Activated CD4-positive, alpha-beta T cell treated with anti-CD3 and anti-CD28 coated beads, Interleukin-2, amount 50 U/mL, for 24 hours (primary cell): ENCODE measurements around the gene PSMB5.

Experiments used
- DNase-seq, 2 donors: peaks; one replicate each; pipeline ENCODE4 v3.0.0-alpha.2; 2020; ENCODE audit warnings: low read depth in 1 of 2, low spot score in 1 of 2

Gene PSMB5

DNA sequence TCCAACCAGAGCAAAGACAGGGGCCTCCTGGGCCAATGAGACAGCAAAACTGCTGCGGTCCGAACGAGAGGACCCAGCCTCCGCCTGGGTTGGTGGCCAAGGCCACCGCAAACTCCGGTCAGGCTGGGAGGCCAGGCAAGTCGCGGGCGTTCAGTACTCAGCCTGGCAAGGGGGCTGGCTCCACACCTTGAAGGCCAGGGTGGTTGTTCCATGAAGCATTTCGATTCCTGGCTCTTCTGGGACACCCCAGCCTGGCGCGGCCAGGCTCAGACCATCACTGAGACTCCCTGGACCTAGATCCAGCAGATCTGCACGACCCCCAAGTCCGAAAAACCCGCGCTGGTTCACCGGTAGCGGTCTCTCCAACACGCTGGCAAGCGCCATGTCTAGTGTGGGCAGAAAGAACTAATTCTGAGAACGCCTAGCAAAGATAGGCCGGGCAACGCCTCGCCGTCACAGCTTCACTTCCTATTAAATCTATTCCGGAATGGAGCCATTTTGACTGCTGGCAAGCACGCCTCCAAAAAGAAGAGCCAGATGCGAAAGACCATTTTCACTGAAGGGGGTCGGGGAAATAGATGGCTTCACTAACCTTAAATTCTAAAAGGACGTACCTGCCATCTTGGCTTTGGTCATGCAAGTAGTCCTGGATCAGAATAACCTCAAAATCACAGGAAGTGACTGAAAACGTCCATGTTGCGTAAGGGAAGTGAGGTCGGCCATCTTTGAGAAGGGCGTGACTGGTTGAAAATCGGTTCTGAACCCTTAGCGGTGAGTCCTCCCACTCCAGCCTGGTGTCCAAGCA lies at the start of gene PSMB5:
Gene PSMB5 (minus strand): TSS at position 403 of the 805 bp plus-strand sequence. CDS start 19 bp downstream, at position 384.
- peak; percentile 72 to 87 for DNase-seq

DNA sequence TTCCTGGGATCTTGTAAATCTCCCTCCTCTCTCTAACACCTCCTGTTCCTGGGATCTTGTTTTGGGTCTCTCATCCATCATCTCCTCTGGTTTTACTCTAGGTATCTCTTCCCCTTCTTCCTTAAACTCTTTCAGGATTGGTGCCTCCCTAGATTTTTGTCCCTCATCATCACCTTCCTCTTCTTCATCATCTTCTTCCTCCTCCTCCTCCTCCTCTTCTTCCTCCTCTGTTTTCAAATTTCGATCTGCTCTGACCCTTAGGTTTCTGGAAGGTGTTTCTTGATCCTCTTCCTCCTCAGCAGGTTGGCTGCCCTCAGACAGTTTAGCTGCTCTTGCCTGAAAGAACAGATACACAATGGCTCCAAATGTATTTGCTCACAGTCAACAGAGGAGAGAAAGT lies 45.8 kb upstream of the PSMB5 start:
- DNase-seq = no peak

- no peak for DNase-seq
Measured at GRCh38 chr14:23079716-23080115, 45.0 kb upstream of the PSMB5 start.

DNA sequence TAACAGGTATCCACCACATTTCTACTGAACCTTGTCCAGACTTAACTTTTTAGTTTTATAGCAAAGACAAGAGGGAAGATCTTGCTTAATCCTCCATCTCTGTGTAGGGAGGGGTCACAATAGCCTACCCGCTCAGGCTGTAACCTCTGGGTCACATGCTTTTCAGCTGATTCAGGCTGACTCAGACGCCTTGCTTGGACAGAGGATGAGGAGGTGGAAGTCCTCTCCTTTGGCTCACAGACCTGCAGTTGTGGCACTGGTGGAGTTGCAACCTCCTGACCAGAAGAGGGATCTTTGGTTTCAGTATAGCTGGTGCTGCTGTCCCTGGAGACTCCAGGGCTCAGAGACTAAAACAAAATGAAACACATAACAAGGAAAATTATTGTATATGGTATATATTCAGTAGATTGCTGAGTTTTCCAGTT lies 44.0 kb upstream of the PSMB5 start:
- DNase-seq = no peak

GRCh38 chr14:23077962-23078361 lies 43.3 kb upstream of the PSMB5 start:
- DNase-seq = no peak

DNA sequence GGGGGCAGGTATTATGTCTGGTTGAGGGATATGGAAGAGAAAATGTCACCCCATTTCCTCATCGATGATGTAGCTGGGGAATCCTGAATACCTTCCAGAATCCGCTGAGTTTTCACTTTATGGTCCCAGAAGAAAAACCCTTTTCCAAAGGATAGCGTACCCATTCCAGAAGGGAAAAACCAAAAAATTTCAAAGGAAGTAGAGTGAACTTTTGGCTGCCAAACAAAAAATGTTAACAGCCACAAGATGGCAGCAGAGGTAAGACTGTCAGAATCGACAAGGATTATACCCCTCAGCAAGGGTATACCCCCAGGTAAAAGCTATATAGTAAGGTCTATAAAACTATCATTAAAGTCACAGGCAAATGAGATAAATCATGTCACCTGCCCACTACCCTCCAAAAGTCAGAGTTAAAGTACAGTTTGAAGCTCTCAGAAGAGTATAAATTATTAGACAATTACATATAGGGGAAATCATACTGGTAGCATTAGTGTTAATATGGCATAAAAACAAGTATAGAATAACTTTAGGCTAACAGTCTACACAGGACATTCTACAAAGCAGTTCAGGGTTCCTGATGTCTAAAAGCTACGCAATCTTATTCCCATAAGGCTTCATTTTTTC lies 42.2 kb upstream of the PSMB5 start:
- peak in 1 of 2 donors; percentile 25 for DNase-seq

DNA sequence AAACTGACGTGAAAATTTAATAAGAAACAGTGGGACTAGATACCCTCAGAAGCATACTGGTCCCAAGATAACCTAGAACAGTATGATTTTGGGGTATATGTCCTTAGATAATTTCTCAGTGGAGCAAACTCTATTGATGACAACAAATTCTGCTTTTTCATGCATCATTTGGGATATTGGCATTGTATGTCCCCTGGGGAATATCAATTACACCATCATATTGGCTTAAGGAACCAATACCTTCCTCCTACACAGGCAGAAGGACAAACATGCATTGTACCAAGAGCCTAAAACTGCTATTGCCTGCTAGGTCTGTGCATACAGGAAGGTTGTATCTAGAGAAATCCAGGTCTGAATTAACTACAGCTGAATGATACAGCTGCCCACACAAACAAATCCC lies 40.2 kb upstream of the PSMB5 start:
- DNase-seq = no peak

GRCh38 chr14:23071921-23072539 lies 37.3 kb upstream of the PSMB5 start:
- DNase-seq = no peak

DNA sequence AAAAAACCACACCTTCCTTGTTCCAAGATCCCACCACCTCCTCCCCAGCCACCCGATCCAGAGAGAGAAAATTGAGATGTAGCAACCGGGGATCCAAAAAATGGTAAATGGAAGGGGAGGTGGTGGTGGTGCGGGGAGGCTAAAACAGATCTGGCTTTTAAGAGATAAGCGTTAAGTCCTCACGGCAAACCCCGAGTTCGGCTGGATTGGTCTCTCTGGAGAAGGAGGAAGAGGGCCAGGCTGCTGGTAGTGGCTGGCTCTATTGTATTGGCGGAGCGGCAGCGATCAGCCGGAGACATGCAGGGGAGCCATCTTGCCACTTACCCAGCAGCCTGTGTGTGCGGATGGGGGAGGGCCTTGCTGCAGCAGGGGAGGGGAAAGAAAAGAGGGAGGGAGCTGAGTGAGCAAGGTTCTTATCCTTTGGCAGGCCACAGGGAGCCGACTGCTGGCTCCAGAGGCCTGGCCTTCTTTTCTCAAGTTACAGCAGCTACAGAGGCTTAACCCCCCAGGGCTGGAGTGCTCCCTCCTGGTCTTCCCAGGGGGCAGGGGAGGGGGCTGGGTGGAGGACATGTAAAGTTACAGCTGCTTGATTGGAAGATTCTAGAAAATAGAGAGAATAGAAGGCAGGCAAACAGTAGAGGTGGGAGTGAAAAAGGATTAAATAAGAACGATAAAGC lies 36.7 kb upstream of the PSMB5 start:
- peak; percentile 55 to 78 for DNase-seq

GRCh38 chr14:23070262-23071129 lies 35.8 kb upstream of the PSMB5 start:
- DNase-seq = no peak

- DNase-seq = no peak
Measured at GRCh38 chr14:23069413-23069806, 34.7 kb upstream of the PSMB5 start.

GRCh38 chr14:23068789-23069412 lies 34.2 kb upstream of the PSMB5 start:
- peak; percentile 35 to 76 for DNase-seq

DNA sequence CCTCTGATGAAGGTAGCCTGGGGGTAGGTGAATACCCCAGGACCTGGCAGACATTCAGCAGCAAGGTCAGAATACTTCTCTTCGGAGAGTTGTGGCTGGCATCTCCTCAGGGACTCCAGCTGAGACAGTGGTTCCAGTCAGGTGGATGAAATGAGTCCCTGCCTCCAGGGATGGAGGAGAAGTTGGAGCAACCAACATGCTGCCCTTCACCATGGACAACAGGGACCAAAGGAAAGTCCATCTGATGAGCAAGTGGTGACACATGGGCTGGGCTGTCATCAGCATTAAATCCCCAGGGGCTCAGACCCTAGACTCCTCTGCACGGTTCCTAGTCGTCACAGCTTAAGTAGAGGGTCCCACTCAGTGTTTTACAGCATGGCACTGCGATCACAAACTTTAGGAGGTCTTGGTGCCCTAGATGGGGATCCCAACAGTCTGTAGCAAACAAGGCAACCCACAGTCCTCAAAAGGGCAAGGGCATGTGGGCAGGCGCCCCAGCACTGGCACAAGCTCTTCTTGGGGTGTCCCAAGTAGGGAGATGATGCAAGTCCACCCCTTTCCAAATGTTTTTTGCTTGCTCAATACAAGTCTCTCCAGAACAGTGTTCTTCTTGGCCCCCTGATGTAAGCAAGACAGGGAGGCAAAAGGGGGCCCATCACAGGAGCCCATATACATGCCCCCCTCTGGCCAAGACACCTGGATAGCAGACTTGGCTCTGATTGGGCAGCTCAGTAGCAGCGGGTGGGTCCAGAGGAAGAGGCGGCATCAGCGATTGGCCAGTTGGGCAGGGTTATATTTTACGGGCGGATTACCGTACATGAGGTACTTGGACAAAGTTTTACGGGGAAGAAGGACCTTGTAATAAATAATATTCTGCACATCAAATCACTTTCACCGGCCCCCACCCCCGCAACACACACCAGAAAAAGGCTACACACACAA lies 33.4 kb upstream of the PSMB5 start:
- no peak for DNase-seq

DNA sequence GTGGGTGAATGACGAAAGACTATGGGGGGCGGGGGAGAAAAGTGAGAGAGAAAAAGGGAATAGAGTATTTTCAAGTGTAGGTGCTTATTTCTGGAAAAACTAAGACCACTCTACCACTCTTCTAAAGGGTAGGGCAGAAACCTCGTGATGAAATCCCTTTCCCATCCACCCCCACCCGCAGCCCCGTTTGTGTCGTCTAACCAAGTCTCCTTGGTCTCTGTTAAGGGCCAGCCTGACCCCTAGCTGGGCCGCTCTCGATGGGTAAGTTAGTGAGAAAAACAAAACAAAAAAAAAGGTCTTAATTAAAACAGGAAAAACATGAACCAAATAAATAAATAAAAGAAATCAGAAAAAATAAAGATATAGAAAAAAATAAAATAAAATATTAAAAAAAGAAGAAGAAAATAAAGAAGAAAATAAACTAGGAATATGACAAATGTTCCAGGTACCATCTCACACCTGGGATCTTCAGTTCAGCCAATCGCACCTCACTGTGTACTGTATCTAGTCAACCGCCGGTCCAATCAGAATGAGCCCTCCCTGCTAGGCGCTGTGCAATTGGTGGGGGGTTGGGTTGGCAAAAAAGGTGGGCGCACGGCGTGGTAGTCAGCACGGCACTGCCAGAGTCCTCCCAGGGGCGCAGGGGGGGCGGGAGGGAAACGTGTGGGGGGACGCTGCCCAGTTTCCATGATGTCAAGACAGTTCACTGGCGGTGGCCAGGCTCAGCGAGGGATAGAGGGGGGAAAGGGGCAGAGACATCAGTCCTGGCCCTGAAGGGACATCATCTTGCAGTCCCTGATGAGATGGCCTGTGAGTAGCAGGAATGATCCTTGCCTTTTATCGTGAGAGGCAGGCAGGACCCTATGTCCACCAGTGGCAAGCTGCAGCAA lies 32.4 kb upstream of the PSMB5 start:
- no peak for DNase-seq

GRCh38 chr14:23066368-23066767 lies 31.7 kb upstream of the PSMB5 start:
- DNase-seq = no peak

DNA sequence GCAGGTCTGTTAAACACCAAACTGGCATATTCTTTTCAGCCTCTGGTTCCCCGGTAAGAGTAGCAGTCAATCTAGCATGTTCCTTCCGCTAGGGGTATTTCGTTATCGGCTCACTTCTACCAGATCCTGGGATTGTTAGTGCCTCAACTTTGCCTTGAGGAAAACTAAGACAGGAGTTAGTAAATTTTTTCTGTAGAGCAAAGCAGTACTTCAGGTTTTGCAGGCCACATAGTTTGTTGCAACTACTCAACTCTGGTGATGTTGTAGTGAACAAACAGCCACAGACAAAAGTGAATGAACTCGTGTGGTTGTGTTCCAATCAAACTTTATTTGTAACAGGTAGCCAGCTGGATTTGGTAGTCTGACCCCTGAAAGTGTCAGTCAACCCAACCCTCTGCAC lies 28.9 kb upstream of the PSMB5 start:
- no peak for DNase-seq

GRCh38 chr14:23062002-23062401 lies 27.3 kb upstream of the PSMB5 start:
- DNase-seq = no peak
